IPS-15b (cell line): ENCODE data around the gene SMTNL2.
A peak's percentile ranks its signal among the peaks of the same experiment; 100 is the strongest.
"Not testable (repeated sequence)": the region's sequence is repeated elsewhere in the genome, so short reads cannot be mapped to it uniquely, and the experiment has no call there.

Experiments
- H3K27me3 ChIP-seq: one replicate; pipeline ENCODE4 v1.6.1; 2013; ENCODE audit warnings: low read length; ENCODE audit not compliant: control insufficient read depth, insufficient read depth
- H3K36me3 ChIP-seq: one replicate; pipeline ENCODE4 v1.6.1; 2013; ENCODE audit warnings: low read length; ENCODE audit not compliant: control insufficient read depth, insufficient read depth
- H3K4me1 ChIP-seq: one replicate; pipeline ENCODE4 v1.6.1; 2013; ENCODE audit warnings: mild to moderate bottlenecking, low read length; ENCODE audit not compliant: control insufficient read depth, insufficient read depth
- H3K4me3 ChIP-seq: one replicate; pipeline ENCODE4 v1.5.1; 2013; ENCODE audit warnings: low read depth, low read length
- H3K9ac ChIP-seq: one replicate; pipeline ENCODE4 v1.6.1; 2013; ENCODE audit warnings: low read depth, mild to moderate bottlenecking, low read length
- H3K9me3 ChIP-seq: one replicate; pipeline ENCODE4 v1.6.1; 2013; ENCODE audit warnings: mild to moderate bottlenecking, low read length; ENCODE audit not compliant: control insufficient read depth, insufficient read depth

SMTNL2 gene

GRCh38 chr17:4572131-4572530, 12.2 kb upstream of the SMTNL2 start:
- no peak overlapping the region for H3K4me3 ChIP-seq
- H3K36me3 ChIP-seq, result no peaks in the 10 kb centered on the region
- peaks cover 10% of the 10 kb centered on the region for H3K4me1 ChIP-seq
- no peaks in the 10 kb centered on the region for H3K27me3 ChIP-seq
- no peaks in the 10 kb centered on the region for H3K9me3 ChIP-seq
- H3K9ac ChIP-seq, result no peak overlapping the region

- no peak overlapping the region for H3K9ac ChIP-seq
- H3K27me3 ChIP-seq, result no peaks in the 10 kb centered on the region
- H3K9me3 ChIP-seq, result no peaks in the 10 kb centered on the region
- no peak overlapping the region for H3K4me3 ChIP-seq
- H3K36me3 ChIP-seq, result no peaks in the 10 kb centered on the region
- H3K4me1 ChIP-seq, result peaks cover 12% of the 10 kb centered on the region
Observed at GRCh38 chr17:4573115-4573514, 11.2 kb upstream of the SMTNL2 start.

- Histone ChIP-seq H3K36me3 (no peaks in the 10 kb centered on the region), H3K4me1 (peaks cover 12% of the 10 kb centered on the region), H3K9ac (no peak overlapping the region), H3K4me3 (no peak overlapping the region), H3K27me3 (no peaks in the 10 kb centered on the region), H3K9me3 (no peaks in the 10 kb centered on the region)
Observed at GRCh38 chr17:4573669-4574068, 10.7 kb upstream of the SMTNL2 start.

DNA sequence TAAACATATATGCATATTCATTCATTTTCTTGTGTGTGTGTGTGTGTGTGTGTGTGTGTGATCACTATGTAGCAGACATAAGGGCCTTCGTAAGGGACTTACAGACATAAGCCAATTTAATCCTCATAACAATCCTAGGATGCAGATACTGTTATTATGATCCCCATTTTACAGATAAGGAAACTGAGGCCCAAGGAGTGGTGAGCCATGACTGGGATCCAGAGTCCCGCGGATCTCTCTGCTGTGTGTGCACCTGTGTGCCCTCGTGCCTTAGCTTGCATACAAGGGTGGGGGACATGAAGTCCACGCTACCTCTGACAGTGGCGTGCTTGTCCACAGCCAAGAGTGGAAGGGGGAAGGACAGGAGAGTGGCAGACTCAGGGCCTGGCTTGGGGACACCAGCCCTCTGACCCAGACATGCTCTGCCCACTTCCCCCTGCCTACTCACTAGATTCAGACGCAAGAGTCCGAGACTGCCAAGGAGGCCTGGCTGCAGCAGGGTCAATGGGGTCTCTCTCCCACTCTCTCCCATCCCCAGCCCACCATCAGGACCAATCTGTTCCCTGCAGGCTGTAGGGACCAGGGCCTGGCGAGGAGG, 9.8 kb upstream of the SMTNL2 start:
- Histone ChIP-seq H3K9ac (no peak overlapping the region), H3K9me3 (no peaks in the 10 kb centered on the region), H3K4me1 (peaks cover 12% of the 10 kb centered on the region), H3K36me3 (no peaks in the 10 kb centered on the region), H3K27me3 (no peaks in the 10 kb centered on the region), H3K4me3 (no peak overlapping the region)

GRCh38 chr17:4576161-4576558, 8.2 kb upstream of the SMTNL2 start:
- Histone ChIP-seq H3K36me3 (no peaks in the 10 kb centered on the region), H3K27me3 (no peaks in the 10 kb centered on the region), H3K4me1 (peaks cover 12% of the 10 kb centered on the region), H3K9me3 (no peaks in the 10 kb centered on the region), H3K4me3 (no peak overlapping the region), H3K9ac (no peak overlapping the region)

DNA sequence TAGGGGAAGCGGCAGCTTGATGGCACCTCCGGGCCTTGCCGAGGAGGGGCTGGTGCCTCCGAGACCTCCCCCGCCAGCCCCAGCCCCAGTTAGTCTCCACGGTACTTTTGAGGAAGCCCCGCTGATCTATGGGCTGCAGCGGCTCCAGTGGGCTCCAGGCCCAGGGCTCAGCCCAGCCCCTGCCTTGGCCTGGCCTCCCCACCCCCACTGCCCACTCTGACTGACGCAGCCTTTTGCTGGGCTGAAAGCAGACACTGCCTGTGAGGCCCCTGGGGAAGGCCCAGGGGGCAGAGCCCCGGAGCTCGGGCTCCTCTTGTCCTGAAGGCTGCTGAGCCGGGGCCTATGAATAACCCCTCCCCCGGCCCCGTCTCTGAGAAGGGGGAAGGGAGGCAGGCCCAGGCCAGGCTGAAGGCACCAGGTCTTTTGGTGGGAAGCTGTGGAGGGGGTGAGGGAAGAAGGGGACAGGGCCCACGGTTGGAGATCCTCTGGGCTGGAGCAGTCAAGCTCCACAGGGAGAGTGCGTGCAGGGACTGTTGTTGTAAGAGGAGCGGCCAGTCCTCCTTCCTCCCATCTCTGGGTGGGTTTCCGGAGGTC, 7.5 kb upstream of the SMTNL2 start:
- H3K4me3 ChIP-seq, result no peak overlapping the region
- no peaks in the 10 kb centered on the region for H3K36me3 ChIP-seq
- H3K27me3 ChIP-seq, result no peaks in the 10 kb centered on the region
- no peaks in the 10 kb centered on the region for H3K9me3 ChIP-seq
- H3K4me1 ChIP-seq, result peaks cover 12% of the 10 kb centered on the region
- peak overlapping the region; percentile 24 for H3K9ac ChIP-seq

DNA sequence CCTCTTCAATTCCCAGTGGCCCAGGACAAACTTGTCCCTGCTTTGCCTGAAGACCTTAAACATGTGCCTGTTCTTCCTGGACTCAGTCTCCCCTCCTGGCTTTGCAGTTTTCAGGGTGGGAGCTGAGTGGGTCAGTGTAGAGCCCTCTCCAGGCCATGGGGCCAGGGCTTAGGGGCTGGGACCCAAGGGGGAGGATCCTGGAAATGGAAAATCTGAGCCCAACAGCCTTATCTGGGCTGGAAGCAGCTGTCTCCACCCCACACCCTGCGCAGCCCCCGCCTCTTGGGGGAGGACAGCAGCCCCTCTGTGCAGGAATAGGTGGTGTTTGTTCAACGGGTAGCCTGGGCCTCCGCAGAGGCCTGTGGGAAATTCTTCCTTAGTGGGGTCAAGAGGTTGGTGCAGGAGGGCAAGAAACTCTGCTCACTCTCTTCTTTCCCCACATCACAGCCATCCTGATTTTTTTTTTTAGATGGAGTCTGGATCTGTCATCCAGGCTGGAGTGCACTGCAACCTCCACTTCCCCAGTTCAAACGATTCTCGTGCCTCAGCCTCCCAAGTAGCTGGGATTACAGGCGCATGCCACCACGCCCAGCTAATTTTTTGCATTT, 6.8 kb upstream of the SMTNL2 start:
- H3K36me3 ChIP-seq, result no peaks in the 10 kb centered on the region
- no peak overlapping the region for H3K4me3 ChIP-seq
- peaks cover 14% of the 10 kb centered on the region for H3K4me1 ChIP-seq
- H3K27me3 ChIP-seq, result peaks cover 2% of the 10 kb centered on the region
- no peaks in the 10 kb centered on the region for H3K9me3 ChIP-seq
- H3K9ac ChIP-seq, result peak overlapping the region; percentile 24

DNA sequence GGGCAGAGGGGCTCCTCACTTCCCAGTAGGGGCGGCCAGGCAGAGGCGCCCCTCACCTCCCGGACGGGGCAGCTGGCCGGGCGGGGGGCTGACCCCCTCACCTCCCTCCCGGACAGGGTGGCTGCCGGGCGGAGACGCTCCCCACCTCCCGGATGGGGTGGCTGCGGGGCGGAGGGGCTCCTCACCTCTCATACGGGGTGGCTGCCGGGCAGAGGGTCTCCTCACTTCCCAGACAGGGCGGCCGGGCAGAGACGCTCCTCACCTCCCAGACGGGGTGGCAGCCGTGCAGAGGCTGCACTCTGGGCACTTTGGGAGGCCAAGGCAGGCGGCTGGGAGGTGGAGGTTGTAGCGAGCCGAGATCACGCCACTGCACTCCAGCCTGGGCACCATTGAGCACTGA, 6.0 kb upstream of the SMTNL2 start:
- not testable (repeated sequence) for H3K9me3 ChIP-seq, H3K4me3 ChIP-seq, H3K9ac ChIP-seq, H3K36me3 ChIP-seq
- Histone ChIP-seq H3K27me3 (peaks cover 10% of the 10 kb centered on the region), H3K4me1 (peaks cover 16% of the 10 kb centered on the region)

DNA sequence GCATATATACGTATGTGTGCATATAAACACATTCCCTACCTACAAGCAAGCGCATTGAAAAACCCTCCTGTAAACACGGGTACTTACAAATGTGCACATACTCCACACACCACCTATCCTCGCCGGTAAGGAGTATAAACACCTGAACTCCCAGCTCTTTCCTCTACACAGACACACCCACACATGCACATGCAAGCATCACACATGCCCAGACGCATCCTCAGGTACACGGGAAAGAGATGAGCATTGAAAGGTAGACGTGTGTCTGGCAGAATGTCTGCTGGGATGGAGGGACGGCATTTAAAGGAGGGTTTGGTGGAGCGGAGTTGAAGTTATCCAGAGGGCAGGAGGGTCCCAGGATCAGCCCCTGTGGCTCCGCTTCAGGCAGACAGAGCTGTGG, 4.7 kb upstream of the SMTNL2 start:
- Histone ChIP-seq H3K36me3 (no peaks in the 10 kb centered on the region), H3K27me3 (peaks cover 17% of the 10 kb centered on the region), H3K4me3 (no peak overlapping the region), H3K9ac (no peak overlapping the region), H3K4me1 (peaks cover 16% of the 10 kb centered on the region), H3K9me3 (no peaks in the 10 kb centered on the region)

- no peaks in the 10 kb centered on the region for H3K36me3 ChIP-seq
- no peak overlapping the region for H3K9ac ChIP-seq
- peaks cover 19% of the 10 kb centered on the region for H3K27me3 ChIP-seq
- peaks cover 16% of the 10 kb centered on the region for H3K4me1 ChIP-seq
- no peaks in the 10 kb centered on the region for H3K9me3 ChIP-seq
- no peak overlapping the region for H3K4me3 ChIP-seq
Observed at GRCh38 chr17:4580291-4580690, 4.0 kb upstream of the SMTNL2 start.

DNA sequence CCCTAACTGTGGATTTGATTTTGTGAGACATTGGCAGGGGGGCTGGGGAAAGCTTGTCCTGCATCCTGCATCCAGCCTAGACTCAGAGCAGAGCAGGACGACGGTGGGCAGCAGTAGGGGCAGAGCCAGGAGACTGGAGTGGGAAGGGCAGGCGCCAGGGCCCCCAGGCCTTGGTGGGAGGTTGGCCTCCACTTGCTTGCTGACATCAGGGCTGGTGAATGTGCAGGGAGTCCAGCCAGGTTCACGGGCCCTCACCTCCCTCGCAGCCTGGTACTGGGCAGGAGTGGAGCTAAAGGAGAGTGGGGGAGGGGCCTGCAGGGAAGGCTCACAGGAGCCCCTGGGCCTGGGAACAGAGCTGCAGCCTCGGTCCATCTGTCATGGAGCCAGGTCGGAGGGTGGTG, 2.2 kb upstream of the SMTNL2 start:
- no peak overlapping the region for H3K4me3 ChIP-seq
- H3K9me3 ChIP-seq, result no peaks in the 10 kb centered on the region
- no peak overlapping the region for H3K9ac ChIP-seq
- H3K36me3 ChIP-seq, result no peaks in the 10 kb centered on the region
- H3K4me1 ChIP-seq, result peaks cover 7% of the 10 kb centered on the region
- peaks cover 27% of the 10 kb centered on the region for H3K27me3 ChIP-seq

DNA sequence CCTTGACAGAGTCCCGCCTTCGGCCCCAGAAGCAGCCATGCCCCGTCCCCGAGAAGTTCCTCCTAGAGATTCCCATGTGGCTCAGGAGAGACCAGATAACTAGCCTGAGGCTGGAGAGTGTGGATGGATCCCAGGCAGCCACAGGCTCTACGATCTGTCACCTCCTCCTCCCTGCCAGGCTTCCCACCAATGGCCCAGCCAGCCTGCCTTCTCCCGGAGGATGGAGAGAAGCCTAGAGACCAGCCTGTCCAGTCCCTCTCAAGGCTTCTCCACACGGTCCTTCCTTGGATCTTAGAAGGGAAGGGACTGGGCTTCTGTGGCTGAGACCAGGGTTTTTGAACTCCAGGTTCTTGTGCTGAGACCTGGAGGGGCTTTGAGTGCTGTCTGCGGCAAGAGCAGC, 1.6 kb upstream of the SMTNL2 start:
- Histone ChIP-seq H3K36me3 (no peaks in the 10 kb centered on the region), H3K27me3 (peaks cover 27% of the 10 kb centered on the region), H3K9me3 (no peaks in the 10 kb centered on the region), H3K4me3 (no peak overlapping the region), H3K9ac (no peak overlapping the region), H3K4me1 (peaks cover 4% of the 10 kb centered on the region)
